Measurements from ENCODE around the gene CPNE6.

DNA sequence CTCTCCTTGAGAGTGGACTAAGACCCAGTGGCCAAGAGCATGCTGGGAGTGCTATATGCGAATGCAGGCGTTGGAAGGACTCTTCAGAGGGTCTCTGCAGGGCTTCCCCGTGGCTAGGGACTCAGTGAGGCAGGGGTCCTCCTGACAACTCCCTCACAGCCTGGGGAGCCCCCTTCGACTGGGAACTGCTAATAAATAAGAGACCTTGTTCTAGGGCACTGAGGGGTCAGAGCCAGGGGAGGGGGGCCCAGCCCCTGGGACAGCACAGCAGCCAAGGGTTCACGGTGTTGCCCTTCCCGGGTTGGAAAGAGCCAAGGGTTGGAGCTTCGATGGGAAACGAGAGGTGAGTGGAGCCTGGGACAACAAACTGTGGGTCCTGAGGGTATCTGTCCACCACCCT lies 6.0 kb upstream of the CPNE6 start:
- TF ChIP-seq MXI1 (IDR thresholded peaks at IDR 0.05; ENCODE audit: low read depth, low read length) (no peak), TCF12 (IDR thresholded peaks at IDR 0.05) (no peak), GABPA (IDR thresholded peaks at IDR 0.05; ENCODE audit: low read depth) (no peak), TAF1 (IDR thresholded peaks at IDR 0.05; ENCODE audit: borderline replicate concordance, low read depth, low read length) (no peak), TEAD4 (IDR thresholded peaks at IDR 0.05; ENCODE audit: borderline replicate concordance, insufficient read depth) (no peak), POLR2AphosphoS5 (IDR thresholded peaks at IDR 0.05; ENCODE audit: low read depth, low read length) (no peak), SIN3A (IDR thresholded peaks at IDR 0.05; ENCODE audit: borderline replicate concordance, low read depth, low read length) (no peak)
- TF ChIP-seq, protein P1, sequence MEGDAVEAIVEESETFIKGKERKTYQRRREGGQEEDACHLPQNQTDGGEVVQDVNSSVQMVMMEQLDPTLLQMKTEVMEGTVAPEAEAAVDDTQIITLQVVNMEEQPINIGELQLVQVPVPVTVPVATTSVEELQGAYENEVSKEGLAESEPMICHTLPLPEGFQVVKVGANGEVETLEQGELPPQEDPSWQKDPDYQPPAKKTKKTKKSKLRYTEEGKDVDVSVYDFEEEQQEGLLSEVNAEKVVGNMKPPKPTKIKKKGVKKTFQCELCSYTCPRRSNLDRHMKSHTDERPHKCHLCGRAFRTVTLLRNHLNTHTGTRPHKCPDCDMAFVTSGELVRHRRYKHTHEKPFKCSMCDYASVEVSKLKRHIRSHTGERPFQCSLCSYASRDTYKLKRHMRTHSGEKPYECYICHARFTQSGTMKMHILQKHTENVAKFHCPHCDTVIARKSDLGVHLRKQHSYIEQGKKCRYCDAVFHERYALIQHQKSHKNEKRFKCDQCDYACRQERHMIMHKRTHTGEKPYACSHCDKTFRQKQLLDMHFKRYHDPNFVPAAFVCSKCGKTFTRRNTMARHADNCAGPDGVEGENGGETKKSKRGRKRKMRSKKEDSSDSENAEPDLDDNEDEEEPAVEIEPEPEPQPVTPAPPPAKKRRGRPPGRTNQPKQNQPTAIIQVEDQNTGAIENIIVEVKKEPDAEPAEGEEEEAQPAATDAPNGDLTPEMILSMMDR (IDR thresholded peaks at IDR 0.05), result no peak
- TF ChIP-seq, protein P2, sequence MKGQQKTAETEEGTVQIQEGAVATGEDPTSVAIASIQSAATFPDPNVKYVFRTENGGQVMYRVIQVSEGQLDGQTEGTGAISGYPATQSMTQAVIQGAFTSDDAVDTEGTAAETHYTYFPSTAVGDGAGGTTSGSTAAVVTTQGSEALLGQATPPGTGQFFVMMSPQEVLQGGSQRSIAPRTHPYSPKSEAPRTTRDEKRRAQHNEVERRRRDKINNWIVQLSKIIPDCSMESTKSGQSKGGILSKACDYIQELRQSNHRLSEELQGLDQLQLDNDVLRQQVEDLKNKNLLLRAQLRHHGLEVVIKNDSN (IDR thresholded peaks at IDR 0.05; ENCODE audit: borderline replicate concordance, low read depth), result no peak

All from SK-N-SH (cell line).